LHCN-M2 (cell line): ENCODE data around the gene BIN1. TPM values are rescaled to one million over a fixed set of nuclear protein-coding genes. Genes with fewer than 3 reads are reported as not detected.

Experiments
- DNase-seq: peaks from one replicate; pipeline ENCODE4 v3.0.0-alpha.2; 2012; ENCODE audit warnings: low read depth
- total RNA-seq: library from RNA; depleted of rRNA; stranded (reverse); fragments of >200 nt; gene quantifications from 2 replicates; pipeline ENCODE4 v1.2.3, GENCODE V29; 2014

Gene BIN1
- total RNA-seq, 1 experiment from 2014 or later: 174 TPM

DNA sequence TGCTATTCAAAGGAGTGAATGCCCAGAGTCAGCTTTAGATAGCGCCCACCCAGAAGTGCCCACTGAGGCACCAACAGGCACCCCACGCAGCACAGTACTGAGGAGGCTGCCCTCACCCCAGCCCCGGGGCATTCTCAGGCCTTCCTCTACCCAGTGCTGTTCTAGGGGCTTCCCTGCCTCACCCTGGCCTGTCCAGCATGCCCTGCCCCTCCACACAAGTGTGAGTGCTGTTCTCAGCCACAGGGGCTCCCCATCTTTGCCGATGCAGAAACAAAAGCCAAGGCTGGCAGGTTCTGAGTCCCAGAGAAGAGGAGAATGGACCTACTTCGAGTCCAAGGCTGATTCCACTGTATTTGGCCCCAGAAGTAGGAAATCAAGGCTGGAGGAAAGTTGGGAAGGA is 15.8 kb downstream of the BIN1 start:
- no peak for DNase-seq

GRCh38 chr2:127090281-127091120 is 16.5 kb downstream of the BIN1 start:
- DNase-seq: no peak

DNA sequence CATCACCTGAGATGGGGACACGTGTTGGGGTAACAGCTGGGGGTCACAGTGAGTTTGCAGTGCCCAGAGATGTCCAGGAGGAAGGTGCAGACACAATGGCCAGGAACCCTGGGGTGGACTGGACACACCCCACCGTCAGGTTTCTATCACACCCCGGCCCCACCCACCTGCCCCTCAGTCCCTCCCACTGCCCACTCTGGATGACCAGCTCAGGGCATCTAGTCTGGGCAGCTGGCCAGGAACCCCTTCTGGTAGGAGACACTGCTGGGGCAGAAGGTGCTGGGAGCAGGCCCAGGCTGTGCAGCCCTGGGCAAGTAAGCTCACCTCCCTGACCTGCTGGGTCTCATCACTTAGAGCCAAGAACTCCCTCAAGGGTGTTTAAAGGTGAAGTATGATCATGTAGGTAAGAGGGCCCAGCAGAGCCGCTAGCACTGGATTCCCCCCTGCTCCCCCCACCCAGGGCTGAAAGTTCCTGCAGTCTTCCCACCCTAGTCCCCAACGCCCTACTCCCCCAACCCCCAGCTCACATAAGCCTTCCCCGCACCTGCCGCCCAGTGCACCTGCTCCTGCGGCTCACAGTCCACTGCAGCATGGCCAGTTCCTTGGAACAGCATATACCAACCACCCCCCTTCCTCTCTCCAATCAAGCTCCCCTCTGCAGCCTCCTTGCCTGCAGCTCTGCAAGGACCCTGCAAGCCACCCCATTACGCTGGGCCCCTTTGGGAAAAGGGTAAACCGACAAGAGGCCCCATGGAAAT is 17.3 kb downstream of the BIN1 start:
- DNase-seq: no peak

DNA sequence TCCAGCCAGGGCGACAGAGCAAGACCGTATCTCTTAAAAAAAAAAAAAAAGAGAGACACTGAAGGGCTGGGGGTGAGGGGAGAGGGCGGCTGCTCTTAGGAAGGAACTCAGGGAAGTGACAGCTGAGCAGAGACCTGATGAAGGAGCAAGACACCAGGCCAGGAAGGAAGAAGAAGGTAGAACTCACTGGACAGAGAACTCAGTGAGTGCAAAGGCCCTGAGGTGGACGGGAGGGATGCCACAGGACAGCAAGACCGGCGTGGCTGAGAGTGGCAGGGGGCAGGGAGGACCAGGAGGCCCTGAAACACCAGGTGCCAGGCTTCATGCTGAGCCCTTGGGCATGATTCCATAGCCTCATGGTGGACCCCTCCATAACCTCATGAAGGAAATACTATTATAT is 18.2 kb downstream of the BIN1 start:
- no peak for DNase-seq

DNA sequence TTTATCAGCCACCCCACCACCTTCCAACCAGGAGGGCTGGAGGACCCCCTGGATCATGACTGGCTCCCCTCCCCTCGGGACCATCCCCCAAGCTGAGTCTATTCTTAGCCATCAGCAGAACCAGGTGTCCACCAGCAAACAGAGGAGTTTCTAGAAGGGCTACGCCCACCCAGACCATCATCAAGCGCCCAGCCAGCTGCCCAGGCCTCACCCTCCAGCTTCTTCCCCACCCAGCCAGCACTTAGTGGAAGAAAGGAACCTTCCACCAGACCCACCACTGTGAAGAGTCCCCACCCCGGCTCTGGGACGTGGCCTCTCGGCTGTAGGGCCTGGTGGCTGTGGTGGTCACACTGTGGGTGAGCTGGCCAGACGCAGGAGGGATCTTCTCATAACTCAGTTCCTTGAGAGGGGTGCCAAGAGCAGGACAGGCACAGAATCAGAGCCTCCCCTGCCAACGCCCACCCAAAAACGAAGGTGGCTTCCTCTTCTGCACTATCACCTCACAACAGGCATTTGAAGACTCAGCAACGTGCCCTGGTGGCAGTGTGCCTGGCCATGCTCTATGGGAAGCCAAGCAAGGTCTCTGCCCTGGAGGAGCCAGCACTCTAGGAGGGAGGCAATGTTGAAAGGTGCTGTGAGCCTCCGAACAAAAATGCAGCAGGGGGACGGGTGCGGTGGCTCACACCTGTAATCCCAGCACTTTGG is 19.0 kb downstream of the BIN1 start:
- DNase-seq: no peak

DNA sequence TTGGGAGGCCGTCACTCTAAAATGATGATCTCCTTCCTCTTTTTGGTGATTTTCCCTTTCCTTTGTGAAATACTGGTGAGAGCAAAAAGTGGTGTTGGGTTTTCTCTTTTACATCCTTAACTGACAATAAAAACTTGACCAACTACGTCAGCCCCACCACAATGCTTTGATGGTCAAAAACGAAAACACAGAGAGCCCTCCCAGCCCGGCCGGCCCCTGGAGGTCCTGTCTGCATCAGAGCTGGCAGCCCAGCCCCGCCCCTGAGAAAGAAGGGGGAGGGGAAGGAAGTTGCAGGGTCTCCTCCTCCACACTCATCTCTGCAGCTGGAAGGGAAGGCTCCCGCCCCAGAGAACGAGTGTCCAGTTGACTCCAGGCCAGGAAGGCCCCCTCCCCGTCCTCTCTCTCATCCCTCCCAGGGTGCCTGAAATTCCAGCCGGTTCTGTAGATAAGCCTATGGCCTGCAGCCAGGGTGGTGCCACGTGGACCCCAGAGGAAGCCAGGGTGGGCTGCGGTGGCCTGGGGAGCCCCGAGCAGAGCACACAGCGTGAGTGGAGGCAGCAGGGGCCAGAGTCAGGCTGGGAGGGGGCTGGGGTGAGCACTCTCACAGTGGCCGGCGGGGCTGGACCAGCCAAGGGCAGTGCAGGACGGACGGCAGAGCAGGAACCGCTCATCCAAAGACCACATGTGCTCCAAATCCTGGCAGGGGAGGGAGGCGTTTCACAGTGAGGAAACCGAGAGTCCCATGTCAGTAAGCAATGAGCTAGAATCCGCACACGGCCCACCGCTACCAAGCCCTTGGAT is 19.8 kb downstream of the BIN1 start:
- no peak for DNase-seq

DNA sequence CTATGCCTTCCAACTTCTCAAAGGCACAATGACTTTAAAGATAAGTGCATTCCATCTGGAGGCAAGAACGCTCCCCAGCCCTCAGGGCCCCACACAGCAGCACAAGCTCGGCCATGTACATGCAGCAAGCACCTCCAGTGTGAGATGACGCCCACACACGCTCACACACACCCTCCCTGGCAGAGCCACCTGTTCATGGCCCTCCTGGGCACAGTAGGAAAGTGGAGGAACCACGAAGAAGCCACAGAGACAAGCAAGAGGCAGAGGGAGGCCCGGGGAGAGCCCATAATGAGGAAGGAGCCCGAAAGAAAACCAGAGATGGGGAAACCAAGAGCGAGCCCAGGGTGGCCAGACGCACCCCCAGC is 21.7 kb downstream of the BIN1 start:
- DNase-seq: no peak

DNA sequence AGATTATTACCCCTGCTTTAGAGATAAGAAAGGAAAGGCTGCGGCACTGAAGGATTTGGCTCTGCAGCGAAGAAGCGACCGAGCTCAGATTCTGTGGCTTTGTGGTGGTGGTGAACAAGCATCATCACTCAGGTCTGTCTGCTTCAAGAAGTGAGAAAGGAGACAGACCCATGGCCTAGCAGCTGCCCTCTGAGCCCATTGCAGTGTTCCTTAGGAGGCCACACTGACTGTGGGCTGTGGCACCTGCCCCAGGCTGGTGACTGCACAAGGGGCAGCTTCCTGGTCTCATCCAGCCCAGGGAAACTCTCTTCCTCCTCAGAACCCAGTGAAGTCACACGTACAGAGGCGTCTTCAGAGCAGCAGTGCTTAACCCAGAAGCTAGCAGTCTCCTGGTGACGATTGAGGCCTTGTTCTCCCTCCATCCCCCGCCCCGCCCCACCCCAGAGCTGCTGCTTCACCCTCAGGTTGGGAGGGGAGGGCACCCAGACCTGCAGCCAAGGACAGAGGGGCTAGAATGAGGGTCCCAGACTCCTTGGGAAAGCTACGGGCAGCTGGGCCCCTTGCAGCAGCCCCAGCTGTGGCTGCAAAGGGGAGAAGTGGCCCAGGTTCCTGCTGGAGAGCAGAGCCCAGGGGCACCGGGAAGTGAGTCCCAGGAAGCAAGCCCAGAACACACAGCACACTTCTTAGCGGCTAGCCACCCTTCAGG is 22.2 kb downstream of the BIN1 start:
- DNase-seq: peak; percentile 65

- peak; percentile 97 for DNase-seq
Observed at GRCh38 chr2:127083819-127084503, 23.0 kb downstream of the BIN1 start.

GRCh38 chr2:127082974-127083373 is 24.0 kb downstream of the BIN1 start:
- DNase-seq: peak; percentile 38

- no peak for DNase-seq
Observed at GRCh38 chr2:127081826-127082633, 24.9 kb downstream of the BIN1 start.

- peak; percentile 79 for DNase-seq
Observed at GRCh38 chr2:127080938-127081755, 25.8 kb downstream of the BIN1 start.

GRCh38 chr2:127080226-127080937 is 26.6 kb downstream of the BIN1 start:
- no peak for DNase-seq

GRCh38 chr2:127079358-127079920 is 27.5 kb downstream of the BIN1 start:
- no peak for DNase-seq

DNA sequence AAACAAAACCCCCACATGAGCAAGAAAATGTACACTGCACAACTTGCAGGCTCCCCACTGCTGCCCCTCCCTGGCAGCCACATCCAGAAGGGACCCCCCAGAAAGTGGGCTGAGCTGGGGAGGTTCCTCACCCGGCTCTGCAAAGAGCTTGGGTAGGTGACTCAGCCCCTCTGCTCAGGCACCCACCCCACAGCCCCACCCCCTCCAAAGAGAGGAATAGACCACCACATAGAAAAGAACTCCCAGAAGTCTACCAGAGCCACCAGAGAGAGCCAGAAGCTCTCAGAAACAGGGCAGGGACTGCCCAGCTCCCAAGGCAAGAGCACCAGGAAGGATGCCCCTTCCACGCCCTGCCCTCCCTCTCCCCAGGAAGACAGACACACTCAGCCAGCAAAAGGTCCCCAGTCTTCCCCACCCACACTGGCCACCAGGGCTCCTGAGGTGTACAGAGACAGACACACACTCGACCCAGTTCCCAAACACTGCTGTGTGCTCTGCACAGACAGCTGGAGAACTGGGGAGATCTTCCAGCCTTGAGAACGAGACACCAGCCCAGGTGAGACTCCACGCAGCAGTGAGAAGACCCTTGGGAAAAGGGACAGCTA is 28.2 kb downstream of the BIN1 start:
- no peak for DNase-seq

GRCh38 chr2:127078028-127078427 is 28.9 kb downstream of the BIN1 start:
- no peak for DNase-seq

GRCh38 chr2:127076924-127077323 is 30.0 kb downstream of the BIN1 start:
- DNase-seq: no peak
